Fibroblast of skin of right biceps (primary cell): ENCODE measurements around the gene HMG20B.
A peak's percentile ranks its signal among the peaks of the same experiment; 100 is the strongest.

Experiments
- DNase-seq: peaks from one replicate; pipeline ENCODE4 v3.0.0-alpha.2; 2013

HMG20B gene

GRCh38 chr19:3537438-3538240 lies 35.1 kb upstream of the HMG20B start:
- DNase-seq = no peak

GRCh38 chr19:3538258-3538929 lies 34.4 kb upstream of the HMG20B start:
- no peak for DNase-seq

GRCh38 chr19:3538965-3539755 lies 33.6 kb upstream of the HMG20B start, which contains the start of gene TEKTIP1:
TEKTIP1 (plus strand) TSS chr19:3539174; CDS start chr19:3539178, 4 bp downstream.
- no peak for DNase-seq

- no peak for DNase-seq
Observed at GRCh38 chr19:3539756-3540118, 33.0 kb upstream of the HMG20B start.

- DNase-seq = no peak
Observed at GRCh38 chr19:3543150-3544057, 29.3 kb upstream of the HMG20B start.

GRCh38 chr19:3544058-3544376 lies 28.7 kb upstream of the HMG20B start:
- no peak for DNase-seq

GRCh38 chr19:3544742-3545668 lies 27.7 kb upstream of the HMG20B start:
- peak; percentile 35 for DNase-seq

GRCh38 chr19:3545669-3546034 lies 27.1 kb upstream of the HMG20B start:
- no peak for DNase-seq

GRCh38 chr19:3546119-3546518 lies 26.6 kb upstream of the HMG20B start:
- DNase-seq = no peak

- DNase-seq = no peak
Observed at GRCh38 chr19:3547301-3547731, 25.4 kb upstream of the HMG20B start.

GRCh38 chr19:3547767-3548282 lies 24.9 kb upstream of the HMG20B start:
- no peak for DNase-seq

GRCh38 chr19:3548606-3549005 lies 24.1 kb upstream of the HMG20B start:
- no peak for DNase-seq

- DNase-seq = no peak
Observed at GRCh38 chr19:3549816-3550215, 22.9 kb upstream of the HMG20B start.

- DNase-seq = no peak
Observed at GRCh38 chr19:3550947-3551791, 21.6 kb upstream of the HMG20B start.

GRCh38 chr19:3551792-3552095 lies 21.0 kb upstream of the HMG20B start:
- DNase-seq = no peak

- no peak for DNase-seq
Observed at GRCh38 chr19:3554254-3555083, 18.3 kb upstream of the HMG20B start.

- no peak for DNase-seq
Observed at GRCh38 chr19:3555653-3556422, 16.9 kb upstream of the HMG20B start.

GRCh38 chr19:3556423-3556977 lies 16.2 kb upstream of the HMG20B start:
- no peak for DNase-seq
